H1 (cell line): Measurements from ENCODE around the gene OSBPL9. TPM values are rescaled to one million over a fixed set of nuclear protein-coding genes. Genes with fewer than 3 reads are reported as not detected.

Source experiments
- CHD1 ChIP-seq: IDR thresholded peaks from 2 replicates; pipeline ENCODE4 v1.6.1; 2012; ENCODE audit warnings: low read depth, low read length, improper control_type of control experiment
- CHD7 ChIP-seq: fragments of 300-600 bp; sonication (generic); IDR thresholded peaks from 2 replicates; pipeline ENCODE4 v1.7.1; 2012; ENCODE audit warnings: low read length, moderate library complexity, mild to moderate bottlenecking, inconsistent platforms; ENCODE audit not compliant: insufficient replicate concordance
- CTBP2 ChIP-seq: IDR thresholded peaks from 2 replicates; pipeline ENCODE4 v1.7.0; 2011; ENCODE audit warnings: borderline replicate concordance, mild to moderate bottlenecking, moderate library complexity, mixed read lengths, low read length; ENCODE audit not compliant: insufficient read depth, insufficient read length
- HDAC6 ChIP-seq: IDR thresholded peaks from one replicate; pipeline ENCODE4 v1.7.1; 2012; ENCODE audit warnings: low read depth, mild to moderate bottlenecking, inconsistent platforms, low read length, moderate library complexity
- NANOG ChIP-seq: IDR thresholded peaks from 2 replicates; pipeline ENCODE4 v1.6.1; 2011; ENCODE audit warnings: low read length, low read depth, mild to moderate bottlenecking, inconsistent platforms; ENCODE audit not compliant: insufficient read depth, poor library complexity, severe bottlenecking
- SAP30 ChIP-seq: fragments of 300-600 bp; sonication (generic); IDR thresholded peaks from 2 replicates; pipeline ENCODE4 v1.7.1; 2012; ENCODE audit warnings: low read length, moderate library complexity, mild to moderate bottlenecking, inconsistent platforms; ENCODE audit not compliant: insufficient read depth, insufficient replicate concordance
- TBP ChIP-seq: IDR thresholded peaks from 2 replicates; pipeline ENCODE4 v1.6.1; 2011; ENCODE audit warnings: low read depth, low read length, improper control_type of control experiment
- polyA plus RNA-seq, 7 experiments: library from polyadenylated mRNA; depleted of rRNA in 3 of 7; stranded (reverse) in 5 of 7; unstranded in 2 of 7; fragments of >200 nt in 5 of 7; fragments of 200-250 nt in 2 of 7; gene quantifications; 1 replicate in 5 of 7; 2 replicates in 1 of 7; 4 replicates in 1 of 7; pipeline versions ENCODE4 v1.2.1 to v1.2.3, GENCODE V29; 2011 to 2013; ENCODE audit warnings: missing spikeins in 2 of 7, mixed read lengths in 2 of 7
- total RNA-seq: library from RNA; stranded (reverse); fragmentation: NEBNext Ultra II Directional; extraction: Animal tissue kit (Norgen Biotek cat#: 25700); gene quantifications from 2 replicates; pipeline ENCODE4 v1.2.1, GENCODE V29; 2021

Gene OSBPL9
- total and polyA plus RNA-seq, 2 of the 8 experiments (the other 6 are each of a cell fraction or from before 2014, with no cell fraction given): 58.2 to 71.6 TPM

- TF ChIP-seq NANOG (no peak), SAP30 (no peak), TBP (no peak), CHD1 (no peak), HDAC6 (no peak), CHD7 (no peak), CTBP2 (no peak)
- TF ChIP-seq, all 59 proteins: peak for 0
Observed at GRCh38 chr1:51643362-51643761, 26.5 kb downstream of the OSBPL9 start (continued).
